Amniotic stem cell (primary cell): ENCODE data around the gene UBE3A.

Experiments used
- DNase-seq: peaks from one replicate; lab custom pipeline; 2025; lab: John Stamatoyannopoulos, UW

The UBE3A gene

DNA sequence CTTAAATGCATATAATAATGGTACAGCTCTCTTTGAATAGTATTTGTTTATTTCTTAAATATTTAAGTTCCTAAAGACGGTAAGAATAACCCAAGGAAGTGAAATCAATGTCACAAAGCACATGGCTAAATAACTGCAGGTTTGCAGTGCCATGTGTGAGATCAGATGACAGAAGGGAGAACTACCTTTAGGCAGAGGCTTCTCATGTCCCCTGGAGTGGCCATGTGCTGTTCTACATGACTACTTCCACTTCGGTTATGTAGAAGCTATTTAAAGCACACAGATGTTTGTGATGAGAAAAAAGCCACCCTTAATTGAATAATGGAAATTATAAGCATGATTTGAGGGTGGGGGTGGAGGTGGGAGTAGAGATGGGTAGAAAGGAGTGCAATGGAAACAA is 109.1 kb downstream of the UBE3A start:
- DNase-seq = no peak

DNA sequence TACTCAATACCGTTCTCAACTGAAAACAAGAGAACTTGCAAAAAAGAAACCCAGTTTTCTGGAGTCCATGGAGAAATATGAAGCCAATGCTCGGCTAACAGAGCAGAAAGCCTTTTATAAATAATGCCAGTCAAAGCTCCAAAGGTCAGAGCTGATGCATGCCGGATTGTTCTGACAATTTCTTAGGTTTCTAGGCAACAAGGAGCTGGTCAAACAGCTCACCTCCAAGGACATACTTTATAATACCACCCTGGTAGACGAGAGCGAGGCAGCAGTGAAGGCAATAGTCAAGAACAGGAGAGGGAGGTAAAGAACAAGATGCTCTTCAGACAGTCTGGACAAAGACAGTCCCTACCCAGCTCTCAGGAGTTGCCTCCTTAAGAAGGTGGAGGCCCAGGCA is 111.1 kb downstream of the UBE3A start:
- DNase-seq = no peak

DNA sequence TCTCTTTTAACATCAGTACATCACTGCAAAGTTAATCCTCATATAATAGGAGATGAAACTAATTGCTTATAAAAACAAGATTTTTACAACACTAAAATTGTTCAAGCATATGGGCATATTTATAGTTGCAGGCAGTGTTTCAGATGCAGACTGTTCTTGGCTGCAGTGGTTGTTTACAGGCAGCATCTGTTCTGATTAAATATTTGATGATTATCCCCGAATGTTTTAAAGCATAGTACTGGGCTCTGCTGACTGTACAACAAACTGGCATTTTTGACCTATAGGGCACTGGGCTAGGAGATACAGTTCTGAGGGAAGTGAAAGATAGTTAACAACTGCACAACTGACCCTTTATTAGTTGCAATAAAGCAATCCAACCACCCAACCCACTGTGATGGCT is 113.6 kb downstream of the UBE3A start:
- DNase-seq = no peak

DNA sequence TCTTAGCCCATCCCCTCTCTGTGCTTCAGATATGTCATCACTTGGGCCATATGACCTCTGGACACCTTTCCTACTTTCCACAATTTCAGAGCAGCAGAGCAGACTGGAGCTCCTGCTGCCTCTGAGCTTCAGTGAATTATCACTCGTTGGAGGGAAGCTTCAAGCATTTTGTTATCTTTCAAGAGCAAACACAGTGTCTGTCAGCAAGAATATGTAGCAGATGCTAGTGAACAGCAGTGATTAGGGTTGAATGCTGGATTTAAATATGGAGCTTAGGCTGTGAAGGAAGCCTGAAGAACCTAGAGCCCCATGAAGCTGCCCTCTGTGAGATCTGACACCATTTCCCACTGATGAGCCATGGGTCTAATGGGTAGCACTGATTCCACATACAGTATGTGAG is 115.4 kb downstream of the UBE3A start:
- no peak for DNase-seq

DNA sequence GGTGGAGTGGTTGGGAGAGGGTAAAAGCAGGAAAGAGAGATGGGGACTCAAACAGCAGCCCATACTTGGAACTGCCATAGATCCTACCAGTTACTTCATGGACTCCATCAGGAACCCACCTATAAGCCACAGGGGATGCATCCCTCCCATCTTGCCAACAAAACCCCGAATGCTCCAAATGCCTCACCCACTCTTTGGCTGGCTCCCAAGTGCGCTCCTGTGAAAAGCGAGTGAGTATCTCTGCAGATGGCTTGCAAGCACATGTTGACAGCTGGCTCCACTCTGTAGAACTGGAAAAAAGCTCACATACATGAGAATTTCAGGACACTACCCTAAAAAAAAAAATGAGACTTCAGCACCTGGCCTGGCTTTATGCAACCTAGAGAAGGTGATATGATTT is 151.0 kb downstream of the UBE3A start:
- DNase-seq = no peak
